ENCODE measurements around the gene BCAS3.
"Not testable (repeated sequence)": the region's sequence is repeated elsewhere in the genome, so short reads cannot be mapped to it uniquely, and the experiment has no call there.

Gene BCAS3

GRCh38 chr17:60748204-60748603 lies 70.6 kb downstream of the BCAS3 start:
- DNase-seq: no peak

DNA sequence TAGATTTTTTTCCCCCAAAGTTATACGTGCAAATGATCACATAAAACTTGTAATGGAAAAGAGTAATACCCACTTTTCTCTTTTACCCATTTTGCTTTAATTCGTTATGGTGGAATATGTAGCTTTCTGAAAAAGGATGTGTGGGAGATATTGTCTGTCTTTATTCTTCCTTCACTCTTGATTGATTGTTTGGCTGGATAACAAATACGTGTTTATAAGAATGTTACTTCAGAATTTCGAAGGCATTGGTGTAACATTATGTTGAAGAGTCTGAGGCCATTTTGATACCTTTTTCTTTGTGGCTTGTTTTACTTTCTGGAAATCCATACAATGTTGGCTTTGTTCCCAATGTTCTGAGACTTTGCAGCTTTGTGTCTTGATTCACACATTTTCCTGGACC lies 71.4 kb downstream of the BCAS3 start:
- no peak for DNase-seq

DNA sequence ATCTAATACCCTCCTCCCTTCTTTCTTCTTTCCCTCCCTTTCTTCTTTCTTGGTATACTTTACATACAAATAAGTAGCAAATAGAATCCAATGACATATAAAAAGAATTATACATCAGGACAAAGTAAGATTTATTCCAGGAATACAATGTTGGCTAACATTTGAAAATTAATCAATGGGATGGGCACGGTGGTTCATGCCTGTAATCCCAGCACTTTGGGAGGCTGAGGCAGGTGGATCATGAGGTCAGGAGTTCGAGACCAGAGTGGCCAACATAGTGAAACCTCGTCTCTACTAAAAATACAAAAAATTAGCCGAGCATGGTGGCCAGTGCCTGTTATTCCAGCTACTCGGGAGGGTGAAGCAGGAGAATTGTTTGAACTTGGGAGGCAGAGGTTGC lies 72.1 kb downstream of the BCAS3 start:
- DNase-seq: no peak

DNA sequence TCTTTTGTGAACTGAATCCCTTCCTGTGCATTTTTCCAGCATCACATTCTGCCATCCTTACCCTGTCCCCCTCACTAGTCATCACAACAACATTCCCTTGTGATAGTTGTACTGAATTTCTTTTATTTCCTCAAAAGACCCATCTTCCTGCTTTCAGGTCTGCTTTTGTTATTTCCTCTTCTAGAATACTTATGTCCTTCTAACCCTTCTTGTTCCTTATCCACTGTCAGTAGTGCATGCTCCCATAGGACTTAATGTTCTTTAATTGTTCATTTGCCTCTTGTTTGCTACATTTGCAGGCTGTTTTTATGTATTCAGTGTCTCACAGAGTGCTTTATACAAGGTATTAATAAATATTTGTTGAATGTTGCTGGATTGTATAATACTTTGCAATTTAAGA lies 73.0 kb downstream of the BCAS3 start:
- no peak for DNase-seq

DNA sequence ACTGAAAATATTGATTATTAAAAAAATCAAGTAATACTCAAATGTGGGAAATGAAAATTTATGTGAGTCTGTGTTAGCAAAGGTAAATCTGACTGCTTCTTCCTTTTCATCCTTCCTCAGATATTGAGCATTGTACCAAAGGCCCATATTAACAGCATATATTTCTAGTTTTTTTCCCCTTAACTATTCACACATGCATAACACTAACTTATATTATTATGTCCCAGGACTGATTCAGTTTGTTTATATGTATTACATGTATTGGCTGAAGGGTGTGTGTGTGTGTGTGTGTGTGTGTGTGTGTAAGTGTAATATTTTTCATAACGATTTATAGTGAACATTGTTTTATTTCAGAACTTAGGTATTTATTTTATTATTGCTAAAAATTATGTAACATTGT lies 74.2 kb downstream of the BCAS3 start:
- no peak for DNase-seq

DNA sequence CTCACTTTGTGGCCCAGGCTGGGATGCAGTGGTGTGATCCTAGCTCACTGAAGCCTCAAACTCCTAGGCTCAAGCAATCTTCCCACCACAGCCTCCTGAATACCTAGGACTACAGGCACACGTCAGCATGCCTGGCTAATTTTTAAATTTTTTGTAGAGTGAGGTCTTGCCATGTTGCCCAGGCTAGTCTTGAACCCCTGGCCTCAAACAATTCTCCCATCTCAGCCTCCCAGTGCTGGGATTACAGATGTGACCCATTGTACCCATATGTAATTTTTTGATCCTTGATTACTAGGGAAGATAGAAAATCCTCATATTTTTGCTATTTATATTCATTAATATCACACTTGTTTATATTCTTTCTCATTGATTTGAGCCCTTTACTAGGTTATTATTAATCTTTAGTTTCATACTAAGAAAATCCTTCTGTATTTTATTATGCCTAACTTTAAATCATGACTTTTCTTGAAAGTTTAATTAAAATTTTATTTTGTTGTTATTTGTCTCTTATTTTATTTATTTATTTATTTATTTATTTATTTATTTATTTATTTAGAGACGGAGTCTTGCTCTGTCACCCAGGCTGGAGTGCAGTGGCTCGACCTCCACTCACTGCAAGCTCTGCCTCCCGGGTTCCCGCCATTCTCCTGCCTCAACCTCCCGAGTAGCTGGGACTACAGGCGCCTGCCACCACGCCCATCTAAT lies 75.4 kb downstream of the BCAS3 start:
- no peak for DNase-seq

GRCh38 chr17:60754057-60754604 lies 76.5 kb downstream of the BCAS3 start:
- DNase-seq: no peak

- DNase-seq: not testable (repeated sequence)
Observed at GRCh38 chr17:60756798-60757197, 79.1 kb downstream of the BCAS3 start.

GRCh38 chr17:60757437-60757836 lies 79.8 kb downstream of the BCAS3 start:
- DNase-seq: no peak

DNA sequence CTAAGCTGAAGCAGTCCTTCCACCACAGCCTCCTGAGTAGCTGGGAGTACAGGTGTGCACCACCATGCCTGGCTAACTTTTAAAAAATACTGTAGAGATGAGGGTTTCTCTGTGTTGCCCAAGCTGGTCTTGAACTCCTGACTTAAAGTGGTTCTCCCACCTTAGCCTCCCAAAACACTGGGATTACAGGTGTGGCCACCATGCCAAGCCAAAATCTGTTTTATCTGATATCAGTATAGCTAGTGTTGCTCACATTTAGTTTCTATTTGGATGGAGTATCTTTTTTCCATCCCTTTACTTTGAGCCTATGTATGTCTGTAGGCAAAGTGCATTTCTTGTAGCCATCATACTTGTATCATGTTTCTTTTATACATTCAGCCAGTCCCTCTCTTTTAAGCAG lies 82.1 kb downstream of the BCAS3 start:
- no peak for DNase-seq

DNA sequence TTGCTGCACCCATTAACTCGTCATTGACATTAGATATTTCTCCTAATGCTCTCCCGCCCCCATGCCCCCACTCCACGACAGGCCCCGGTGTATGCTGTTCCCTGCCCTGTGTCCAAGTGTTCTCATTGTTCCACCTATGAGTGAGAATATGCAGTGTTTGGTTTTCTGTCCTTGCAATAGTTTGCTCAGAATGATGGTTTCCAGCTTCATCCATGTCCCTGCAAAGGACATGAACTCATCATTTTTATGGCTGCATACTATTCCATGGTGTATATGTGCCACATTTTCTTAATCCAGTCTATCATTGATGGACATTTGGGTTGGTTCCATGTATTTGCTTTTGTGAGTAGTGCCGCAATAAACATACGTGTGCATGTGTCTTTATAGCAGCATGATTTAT lies 83.7 kb downstream of the BCAS3 start:
- DNase-seq: not testable (repeated sequence)

DNA sequence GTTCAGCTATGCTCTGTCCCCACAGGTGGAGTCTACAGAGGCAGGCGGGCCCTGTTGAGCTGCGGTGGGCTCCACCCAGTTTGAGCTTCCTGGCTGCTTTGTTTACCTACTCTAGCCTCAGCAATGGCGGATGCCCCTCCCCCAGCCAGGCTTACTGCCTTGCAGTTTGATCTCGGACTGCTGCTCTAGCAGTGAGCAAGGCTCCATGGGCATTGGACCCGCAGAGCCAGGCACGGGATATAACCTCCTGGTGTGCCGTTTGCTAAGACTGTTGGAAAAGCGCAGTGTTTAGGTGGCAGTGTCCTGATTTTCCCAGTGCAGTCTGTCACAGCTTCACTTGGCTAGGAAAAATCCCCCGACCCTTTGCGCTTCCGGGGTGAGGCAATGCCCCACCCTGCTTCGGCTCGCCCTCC lies 89.1 kb downstream of the BCAS3 start:
- DNase-seq: no peak

DNA sequence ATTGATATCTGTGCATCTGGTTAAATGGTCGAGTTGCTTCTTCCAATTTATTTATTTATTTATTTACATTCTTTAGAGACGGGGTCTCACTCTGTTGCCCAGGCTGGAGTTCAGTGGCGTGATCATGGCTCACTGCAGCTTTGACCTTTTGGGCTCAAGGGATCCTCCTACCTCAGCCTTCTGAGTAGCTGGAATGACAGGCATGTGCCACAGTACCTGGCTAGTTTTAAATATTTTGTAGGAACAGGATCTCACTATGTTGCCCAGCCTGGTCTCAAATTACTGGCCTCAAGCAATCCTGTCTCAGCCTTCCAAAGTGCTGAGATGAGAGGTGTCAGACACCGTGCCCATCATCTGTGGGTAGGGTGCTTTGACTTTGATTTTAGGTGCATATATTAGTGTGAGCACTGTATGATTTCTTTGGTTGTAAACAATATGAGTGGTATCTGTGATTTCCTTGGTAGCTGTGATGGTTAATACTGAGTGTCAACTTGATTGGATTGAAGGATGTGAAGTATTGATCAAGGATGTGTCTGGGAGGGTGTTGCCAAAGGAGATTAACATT lies 90.2 kb downstream of the BCAS3 start:
- no peak for DNase-seq

DNA sequence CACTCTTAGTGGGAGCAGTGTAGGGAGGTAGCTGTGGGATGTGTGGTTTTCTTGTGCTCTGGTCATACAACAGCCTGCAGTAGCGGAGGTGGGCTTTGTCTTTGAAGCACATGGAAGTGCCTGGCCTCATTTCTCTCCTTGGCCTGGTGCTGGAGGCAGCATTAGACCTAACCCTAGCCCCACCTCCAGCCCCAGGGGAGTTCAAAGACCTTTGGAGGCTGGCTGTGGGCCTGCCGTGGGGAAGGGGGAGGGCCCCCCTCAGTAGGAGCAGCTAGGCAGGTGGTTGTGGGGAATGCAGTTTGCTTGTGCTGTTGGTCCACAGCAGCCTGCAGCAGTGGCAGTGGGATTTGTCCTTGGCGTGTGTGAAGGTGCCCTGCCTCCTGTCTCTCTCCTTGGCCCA lies 91.7 kb downstream of the BCAS3 start:
- no peak for DNase-seq

DNA sequence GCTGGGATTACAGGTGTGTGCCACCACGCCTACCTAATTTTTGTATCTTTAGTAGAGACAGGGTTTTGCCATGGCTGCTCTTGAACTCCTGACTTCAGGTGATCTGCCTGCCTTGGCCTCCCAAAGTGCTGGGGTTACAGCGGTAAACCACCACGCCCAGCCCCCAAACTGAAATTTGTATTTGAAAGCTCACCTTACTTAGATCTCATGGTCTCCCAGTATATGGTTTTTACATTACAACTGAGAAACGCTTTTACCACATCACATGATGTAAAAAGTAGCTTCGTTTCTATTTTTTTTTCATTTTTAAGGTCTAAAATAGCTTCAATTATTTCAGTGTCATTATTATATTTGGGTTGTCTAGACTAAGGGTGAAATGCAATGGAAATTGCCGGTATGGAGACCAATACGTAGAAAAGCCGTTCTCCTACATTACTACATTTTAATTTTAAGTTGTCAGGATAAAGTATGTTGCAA lies 93.3 kb downstream of the BCAS3 start:
- no peak for DNase-seq

- DNase-seq: not testable (repeated sequence)
Observed at GRCh38 chr17:60771621-60772020, 94.0 kb downstream of the BCAS3 start.

DNA sequence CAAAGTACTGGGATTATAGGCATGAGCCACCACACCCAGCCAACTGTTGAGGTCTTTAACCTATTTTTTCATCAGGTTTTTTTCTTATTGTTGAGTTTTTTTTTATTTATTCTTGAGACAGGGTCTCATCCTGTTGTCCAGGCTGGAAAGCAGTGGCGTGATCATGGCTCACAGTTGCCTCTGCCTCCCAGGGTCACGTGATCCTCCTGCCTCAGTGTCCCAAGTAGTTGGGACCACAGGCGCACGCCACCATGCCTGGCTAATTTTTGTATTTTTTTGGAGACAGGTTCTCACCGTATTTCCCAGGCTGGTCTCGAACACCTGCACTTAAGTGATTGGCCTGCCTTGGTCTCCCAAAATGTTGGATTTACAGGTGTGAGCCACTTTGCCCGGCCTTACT lies 95.9 kb downstream of the BCAS3 start:
- no peak for DNase-seq

DNA sequence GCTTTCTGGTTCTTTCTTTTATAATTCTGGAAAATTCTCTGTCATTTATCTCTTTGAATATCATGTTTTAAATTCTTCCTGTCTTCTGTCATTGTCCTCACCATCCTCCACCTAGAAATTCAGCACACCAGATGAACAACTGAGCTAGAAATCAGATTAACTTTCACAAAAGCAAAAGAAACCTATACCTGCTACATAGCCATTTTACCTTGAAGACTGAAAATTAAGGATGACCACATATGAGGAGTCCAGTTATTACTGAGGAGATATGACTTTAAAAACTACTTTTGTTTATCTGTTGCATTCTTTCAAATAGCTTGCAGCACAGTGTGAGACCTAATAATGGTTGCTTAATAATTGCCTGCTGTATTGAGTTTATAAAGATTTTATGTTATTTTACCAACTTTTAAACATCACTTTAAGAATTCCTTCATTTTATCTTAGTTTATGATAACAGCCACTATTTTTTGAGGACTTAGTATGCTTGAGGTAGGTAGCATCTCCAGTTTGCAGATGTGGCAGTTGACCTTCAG lies 104.3 kb downstream of the BCAS3 start:
- DNase-seq: no peak

GRCh38 chr17:60782742-60783141 lies 105.1 kb downstream of the BCAS3 start:
- DNase-seq: no peak

DNA sequence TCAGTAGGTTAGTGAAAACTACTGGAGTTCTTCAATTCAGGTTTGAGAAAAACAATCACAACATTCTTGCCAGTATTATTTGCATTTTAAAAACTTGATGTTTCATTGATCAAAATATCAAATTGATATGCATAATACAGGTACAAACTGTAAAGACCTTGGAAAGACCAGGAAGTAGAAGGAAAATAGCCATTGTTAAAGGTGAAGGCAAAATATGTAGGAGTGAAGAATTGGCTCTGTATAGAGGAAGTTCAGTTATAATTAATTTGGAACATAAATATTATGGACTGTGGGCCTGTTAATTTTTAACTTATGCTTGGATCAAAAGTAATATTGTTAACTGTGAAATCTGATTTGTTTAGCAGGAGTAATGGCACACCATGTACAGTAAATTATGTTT lies 112.6 kb downstream of the BCAS3 start:
- no peak for DNase-seq

DNA sequence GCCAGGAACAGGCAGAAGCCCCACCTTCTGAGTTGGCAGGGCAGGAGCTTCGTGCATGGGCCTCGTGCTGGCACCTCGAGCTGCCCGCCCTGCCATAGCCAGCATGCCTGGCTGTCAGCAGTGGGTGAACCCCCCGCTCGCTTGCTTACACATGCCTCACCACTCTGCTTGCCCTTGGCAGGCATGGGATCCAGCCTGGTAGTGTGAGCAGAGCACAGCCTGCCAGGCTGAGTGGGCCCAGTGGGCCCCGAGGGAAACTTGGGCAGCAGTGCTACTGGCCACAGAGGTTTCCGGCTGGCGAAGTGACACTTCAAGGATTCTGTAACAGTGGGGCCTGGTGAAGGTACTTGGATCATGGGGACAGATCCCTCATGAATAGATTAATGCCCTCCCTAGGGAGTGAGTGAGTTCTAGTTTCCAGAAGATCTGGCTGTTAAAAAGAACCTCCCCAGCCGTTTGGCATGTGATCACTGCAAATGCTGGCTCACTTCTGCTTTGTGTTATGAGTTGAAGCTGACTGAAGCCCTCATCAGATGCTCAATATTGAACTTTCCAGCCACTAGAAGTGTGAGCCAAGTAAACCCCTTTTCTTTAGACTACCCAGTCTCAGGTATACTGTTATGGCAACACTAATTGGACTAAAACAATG lies 114.7 kb downstream of the BCAS3 start:
- no peak for DNase-seq

DNA sequence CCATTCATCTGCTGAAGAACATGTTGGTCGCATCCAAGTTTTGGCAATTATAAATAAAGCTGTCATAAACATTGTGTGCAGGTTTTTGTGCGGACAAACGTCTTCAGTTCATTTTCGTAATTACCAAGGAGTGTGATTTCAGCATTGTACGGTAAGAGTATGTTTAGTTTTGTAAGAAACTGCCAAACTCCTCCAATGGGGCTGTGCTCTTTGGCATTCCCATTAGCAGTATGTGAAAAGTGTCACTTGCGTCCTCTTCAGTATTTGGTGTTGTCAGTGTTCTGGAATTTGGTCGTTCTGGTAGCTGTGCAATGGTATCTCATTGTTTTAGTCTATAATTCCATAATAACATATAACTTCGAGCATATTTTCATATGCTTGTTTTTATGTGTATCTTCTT lies 120.9 kb downstream of the BCAS3 start:
- DNase-seq: no peak

DNA sequence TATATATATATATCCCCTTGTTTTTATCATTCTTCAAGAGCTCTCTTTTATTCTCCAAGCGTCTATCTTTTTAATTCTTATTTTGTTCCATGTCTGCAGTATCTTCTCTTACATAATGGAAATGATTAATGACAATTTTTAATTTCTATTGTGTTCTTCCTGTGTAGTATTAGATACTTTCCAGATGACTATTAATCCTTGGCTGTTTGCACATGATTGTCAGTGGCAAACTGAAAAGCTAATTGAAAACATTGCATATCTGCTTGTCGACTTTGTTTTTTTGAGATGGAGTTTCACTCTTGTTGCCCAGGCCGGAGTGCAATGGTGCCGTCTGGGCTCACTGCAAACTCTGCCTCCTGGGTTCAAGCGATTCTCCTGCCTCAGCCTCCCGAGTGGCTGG lies 124.7 kb downstream of the BCAS3 start:
- no peak for DNase-seq

- no peak for DNase-seq
Observed at GRCh38 chr17:60803059-60803458, 125.4 kb downstream of the BCAS3 start.
